Activated naive CD8-positive, alpha-beta T cell (primary cell): ENCODE measurements around the gene RPL18.
A peak's percentile ranks its signal among the peaks of the same experiment; 100 is the strongest.
"Not testable (repeated sequence)": the region's sequence is repeated elsewhere in the genome, so short reads cannot be mapped to it uniquely, and the experiment has no call there.

ENCODE experiments used
- H3K27ac Mint-ChIP-seq: one replicate; pipeline ENCODE4 v1.8.0; 2021; ENCODE audit warnings: mixed read lengths
- H3K27me3 Mint-ChIP-seq: one replicate; pipeline ENCODE4 v1.8.0; 2021; ENCODE audit warnings: mixed read lengths
- H3K36me3 Mint-ChIP-seq: one replicate; pipeline ENCODE4 v1.8.0; 2021; ENCODE audit warnings: mixed read lengths
- H3K4me1 Mint-ChIP-seq: one replicate; pipeline ENCODE4 v1.8.0; 2021; ENCODE audit warnings: low read depth, mixed read lengths
- H3K4me3 Mint-ChIP-seq: one replicate; pipeline ENCODE4 v1.8.0; 2021; ENCODE audit warnings: mild to moderate bottlenecking, mixed read lengths
- H3K9me3 Mint-ChIP-seq: one replicate; pipeline ENCODE4 v1.8.0; 2021; ENCODE audit warnings: low read depth, mixed read lengths

RPL18 gene

GRCh38 chr19:48618916-48619691, at the start of gene RPL18, which contains the start of gene SPHK2:
Gene RPL18 (minus strand): TSS chr19:48619178. CDS start chr19:48619143, 35 bp downstream.
Gene SPHK2 (plus strand): TSS chr19:48619506. CDS start chr19:48620515, 1,009 bp downstream.
- no peaks in the 10 kb centered on the region for H3K9me3 Mint-ChIP-seq
- H3K27ac Mint-ChIP-seq = peak within 1 kb of the TSS; percentile 100
- H3K27me3 Mint-ChIP-seq = no peaks in the 10 kb centered on the region
- H3K4me1 Mint-ChIP-seq = peaks cover 41% of the 10 kb centered on the region
- peak within 1 kb of the TSS; percentile 98 for H3K4me3 Mint-ChIP-seq
- peaks cover 16% of the 10 kb centered on the region for H3K36me3 Mint-ChIP-seq

GRCh38 chr19:48668761-48669160, 49.8 kb upstream of the RPL18 start:
- Mint-ChIP-seq H3K4me1 (no peaks in the 10 kb centered on the region), H3K9me3 (no peaks in the 10 kb centered on the region), H3K36me3 (no peaks in the 10 kb centered on the region), H3K27ac (no peak overlapping the region), H3K27me3 (no peaks in the 10 kb centered on the region), H3K4me3 (no peak overlapping the region)

GRCh38 chr19:48668332-48668731, 49.4 kb upstream of the RPL18 start:
- no peaks in the 10 kb centered on the region for H3K4me1 Mint-ChIP-seq
- no peaks in the 10 kb centered on the region for H3K36me3 Mint-ChIP-seq
- no peak overlapping the region for H3K4me3 Mint-ChIP-seq
- H3K9me3 Mint-ChIP-seq = no peaks in the 10 kb centered on the region
- no peaks in the 10 kb centered on the region for H3K27me3 Mint-ChIP-seq
- H3K27ac Mint-ChIP-seq = no peak overlapping the region

- Mint-ChIP-seq H3K4me1 (peaks cover 5% of the 10 kb centered on the region), H3K27me3 (no peaks in the 10 kb centered on the region), H3K36me3 (no peaks in the 10 kb centered on the region), H3K4me3 (no peak overlapping the region), H3K9me3 (no peaks in the 10 kb centered on the region), H3K27ac (no peak overlapping the region)
These were observed 46.8 kb upstream of the RPL18 start for GRCh38 chr19:48665786-48666185.

GRCh38 chr19:48664476-48664875, 45.5 kb upstream of the RPL18 start:
- no peak overlapping the region for H3K4me3 Mint-ChIP-seq
- H3K4me1 Mint-ChIP-seq = peaks cover 7% of the 10 kb centered on the region
- H3K27ac Mint-ChIP-seq = no peak overlapping the region
- no peaks in the 10 kb centered on the region for H3K36me3 Mint-ChIP-seq
- H3K9me3 Mint-ChIP-seq = no peaks in the 10 kb centered on the region
- H3K27me3 Mint-ChIP-seq = no peaks in the 10 kb centered on the region

- no peaks in the 10 kb centered on the region for H3K27me3 Mint-ChIP-seq
- no peak overlapping the region for H3K4me3 Mint-ChIP-seq
- H3K9me3 Mint-ChIP-seq = no peaks in the 10 kb centered on the region
- peaks cover 7% of the 10 kb centered on the region for H3K4me1 Mint-ChIP-seq
- no peaks in the 10 kb centered on the region for H3K36me3 Mint-ChIP-seq
- H3K27ac Mint-ChIP-seq = no peak overlapping the region
These were observed 44.7 kb upstream of the RPL18 start for GRCh38 chr19:48663667-48664066.

GRCh38 chr19:48661711-48662090, 42.7 kb upstream of the RPL18 start:
- Mint-ChIP-seq H3K4me3 (no peak overlapping the region), H3K27me3 (no peaks in the 10 kb centered on the region), H3K27ac (no peak overlapping the region), H3K36me3 (no peaks in the 10 kb centered on the region), H3K9me3 (no peaks in the 10 kb centered on the region), H3K4me1 (peaks cover 7% of the 10 kb centered on the region)

GRCh38 chr19:48660852-48661710, 42.1 kb upstream of the RPL18 start:
- peak overlapping the region; percentile 81 for H3K4me3 Mint-ChIP-seq
- H3K27ac Mint-ChIP-seq = peak overlapping the region; percentile 97
- peaks cover 7% of the 10 kb centered on the region for H3K4me1 Mint-ChIP-seq
- no peaks in the 10 kb centered on the region for H3K27me3 Mint-ChIP-seq
- H3K36me3 Mint-ChIP-seq = no peaks in the 10 kb centered on the region
- no peaks in the 10 kb centered on the region for H3K9me3 Mint-ChIP-seq

GRCh38 chr19:48659768-48660167, 40.8 kb upstream of the RPL18 start:
- H3K4me1 Mint-ChIP-seq = peaks cover 7% of the 10 kb centered on the region
- H3K9me3 Mint-ChIP-seq = no peaks in the 10 kb centered on the region
- no peak overlapping the region for H3K4me3 Mint-ChIP-seq
- H3K36me3 Mint-ChIP-seq = no peaks in the 10 kb centered on the region
- H3K27ac Mint-ChIP-seq = no peak overlapping the region
- no peaks in the 10 kb centered on the region for H3K27me3 Mint-ChIP-seq

GRCh38 chr19:48658483-48658882, 39.5 kb upstream of the RPL18 start:
- Mint-ChIP-seq H3K4me1 (peaks cover 7% of the 10 kb centered on the region), H3K27ac (no peak overlapping the region), H3K9me3 (no peaks in the 10 kb centered on the region), H3K4me3 (no peak overlapping the region), H3K36me3 (no peaks in the 10 kb centered on the region), H3K27me3 (no peaks in the 10 kb centered on the region)

GRCh38 chr19:48657828-48658227, 38.9 kb upstream of the RPL18 start:
- not testable (repeated sequence) for H3K9me3 Mint-ChIP-seq, H3K27ac Mint-ChIP-seq, H3K4me3 Mint-ChIP-seq, H3K36me3 Mint-ChIP-seq, H3K4me1 Mint-ChIP-seq, H3K27me3 Mint-ChIP-seq

- Mint-ChIP-seq H3K27ac (no peak overlapping the region), H3K9me3 (no peaks in the 10 kb centered on the region), H3K4me3 (no peak overlapping the region), H3K4me1 (peaks cover 9% of the 10 kb centered on the region), H3K27me3 (no peaks in the 10 kb centered on the region), H3K36me3 (no peaks in the 10 kb centered on the region)
These were observed 38.0 kb upstream of the RPL18 start for GRCh38 chr19:48656840-48657474.

- peaks cover 7% of the 10 kb centered on the region for H3K4me1 Mint-ChIP-seq
- H3K27ac Mint-ChIP-seq = no peak overlapping the region
- H3K36me3 Mint-ChIP-seq = no peaks in the 10 kb centered on the region
These were observed 35.5 kb upstream of the RPL18 start for GRCh38 chr19:48654299-48655059.

GRCh38 chr19:48651683-48652048, 32.7 kb upstream of the RPL18 start:
- H3K27me3 Mint-ChIP-seq = no peaks in the 10 kb centered on the region
- H3K27ac Mint-ChIP-seq = no peak overlapping the region
- no peaks in the 10 kb centered on the region for H3K36me3 Mint-ChIP-seq
- H3K4me1 Mint-ChIP-seq = peaks cover 21% of the 10 kb centered on the region
- no peaks in the 10 kb centered on the region for H3K9me3 Mint-ChIP-seq
- no peak overlapping the region for H3K4me3 Mint-ChIP-seq

More at GRCh38 chr19:48654299-48655059, 35.5 kb upstream of the RPL18 start:
- Mint-ChIP-seq H3K4me3 (no peak overlapping the region), H3K27me3 (no peaks in the 10 kb centered on the region), H3K9me3 (no peaks in the 10 kb centered on the region)
